DMS53 treated with DMSO at 0.1 percent for 48 hours (cell line): ENCODE measurements around the gene ADAM12.
"Not testable (repeated sequence)": the region's sequence is repeated elsewhere in the genome, so short reads cannot be mapped to it uniquely, and the experiment has no call there.

Source experiments
- DNase-seq: peaks from one replicate; lab custom pipeline; 2025; ENCODE audit not compliant: unreplicated experiment; lab: John Stamatoyannopoulos, UW

The ADAM12 gene

DNA sequence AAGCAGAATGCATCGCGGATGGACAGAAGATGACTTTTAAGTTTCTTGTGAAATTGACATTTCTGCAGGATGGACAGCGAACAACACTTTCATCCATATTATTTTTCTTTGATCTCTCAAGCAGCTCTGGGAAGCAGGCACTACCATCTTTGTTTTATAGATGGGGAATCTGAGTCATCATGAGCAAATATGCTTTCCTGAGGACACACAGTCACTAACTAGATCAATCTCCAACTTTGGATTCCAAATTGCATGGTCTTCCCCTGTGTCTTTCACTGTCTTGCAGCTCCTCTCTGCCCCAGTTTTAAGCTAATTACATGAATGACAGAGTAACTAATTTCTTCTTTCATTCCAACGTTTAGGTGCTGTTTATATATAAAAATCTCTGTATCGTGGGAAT, 201.5 kb downstream of the ADAM12 start:
- DNase-seq: peak; percentile 33

DNA sequence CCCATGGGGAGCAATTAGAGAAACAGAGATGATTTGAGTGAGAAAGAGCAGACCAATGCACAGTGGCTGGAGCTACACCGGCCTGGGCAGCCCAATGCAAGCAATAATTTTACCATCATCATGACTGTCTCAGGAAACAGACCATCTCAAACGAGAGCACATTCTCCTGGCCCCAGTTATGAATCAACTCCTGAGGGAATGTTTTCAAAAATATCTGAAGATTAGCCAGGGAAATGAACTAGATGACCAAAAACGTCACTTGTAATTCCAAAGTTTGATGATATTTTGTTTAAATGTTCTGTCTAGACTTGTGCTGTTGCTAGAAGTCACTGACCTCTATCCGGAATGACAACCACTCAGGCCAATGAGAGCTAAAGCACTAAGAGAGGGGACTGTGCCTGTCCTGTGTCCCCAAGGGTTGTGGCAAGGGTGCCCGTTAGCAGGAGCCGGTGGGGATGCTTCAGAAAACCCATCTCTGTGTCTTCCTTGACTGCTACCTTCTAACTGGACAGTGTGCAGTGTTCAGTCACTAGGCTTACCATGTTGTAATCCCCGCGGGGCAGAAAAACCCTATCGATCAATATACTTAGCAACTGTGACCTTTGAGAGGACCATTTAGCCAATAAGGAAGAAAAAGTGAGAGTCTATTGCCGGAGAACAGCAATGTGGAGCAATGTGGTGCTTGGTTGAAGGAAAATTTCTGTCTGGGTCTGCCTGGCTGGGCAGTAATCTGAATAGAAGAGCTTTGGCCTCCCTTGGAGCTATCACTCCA, 202.4 kb downstream of the ADAM12 start:
- DNase-seq: no peak

- no peak for DNase-seq
These were observed 206.7 kb downstream of the ADAM12 start for GRCh38 chr10:126181626-126182025.

DNA sequence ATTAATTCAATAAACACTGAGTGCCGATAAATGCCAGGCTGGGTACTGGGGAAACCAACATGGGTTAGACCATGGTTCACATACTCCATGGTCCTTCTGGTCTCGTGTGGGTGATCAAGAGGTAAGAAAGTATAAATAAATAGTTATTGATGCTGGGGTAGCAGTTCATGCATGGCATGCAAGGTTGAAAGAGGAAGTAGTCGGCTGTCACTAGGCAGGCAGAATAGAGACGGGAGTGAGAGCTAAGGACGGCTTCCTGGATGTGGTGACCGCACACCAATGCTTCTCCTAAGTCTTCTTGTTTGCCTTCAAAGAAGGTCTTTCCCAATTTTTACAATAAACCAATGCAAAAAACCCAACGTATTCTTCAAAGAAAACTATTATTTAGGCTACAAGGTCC, 208.6 kb downstream of the ADAM12 start:
- no peak for DNase-seq

DNA sequence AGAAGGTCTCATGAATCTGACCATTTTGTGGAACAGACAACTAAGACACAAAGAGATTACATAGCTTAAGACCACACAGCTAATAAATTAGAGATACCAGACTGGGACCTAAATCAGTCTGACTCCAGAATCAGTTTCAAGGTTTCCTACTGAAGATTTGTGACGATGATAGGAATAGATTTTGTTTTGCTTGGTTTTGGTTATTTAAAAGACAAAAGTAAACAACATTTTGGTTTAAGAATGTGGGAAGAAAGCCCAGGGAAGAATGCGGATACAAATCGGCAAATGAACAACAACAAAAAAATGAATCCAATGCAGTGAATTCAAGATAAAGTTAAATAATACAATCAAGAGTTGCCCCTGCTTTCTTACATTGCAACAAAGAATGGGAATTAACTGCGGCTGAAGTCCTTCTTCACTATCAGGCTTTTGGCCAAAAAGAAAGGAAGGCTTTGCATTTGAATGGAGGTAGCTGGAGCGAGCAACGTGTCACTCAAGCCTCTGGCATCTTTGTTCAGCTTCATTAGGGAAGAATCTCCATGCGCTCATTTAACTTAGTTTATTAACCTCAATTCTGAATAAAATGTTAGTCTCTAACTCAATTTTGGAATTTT, 210.8 kb downstream of the ADAM12 start:
- no peak for DNase-seq

GRCh38 chr10:126175641-126176262, 212.5 kb downstream of the ADAM12 start:
- no peak for DNase-seq

- not testable (repeated sequence) for DNase-seq
These were observed 215.5 kb downstream of the ADAM12 start for GRCh38 chr10:126172755-126173154.

- no peak for DNase-seq
These were observed 216.7 kb downstream of the ADAM12 start for GRCh38 chr10:126171555-126171954.

- no peak for DNase-seq
These were observed 217.5 kb downstream of the ADAM12 start for GRCh38 chr10:126170776-126171175.

DNA sequence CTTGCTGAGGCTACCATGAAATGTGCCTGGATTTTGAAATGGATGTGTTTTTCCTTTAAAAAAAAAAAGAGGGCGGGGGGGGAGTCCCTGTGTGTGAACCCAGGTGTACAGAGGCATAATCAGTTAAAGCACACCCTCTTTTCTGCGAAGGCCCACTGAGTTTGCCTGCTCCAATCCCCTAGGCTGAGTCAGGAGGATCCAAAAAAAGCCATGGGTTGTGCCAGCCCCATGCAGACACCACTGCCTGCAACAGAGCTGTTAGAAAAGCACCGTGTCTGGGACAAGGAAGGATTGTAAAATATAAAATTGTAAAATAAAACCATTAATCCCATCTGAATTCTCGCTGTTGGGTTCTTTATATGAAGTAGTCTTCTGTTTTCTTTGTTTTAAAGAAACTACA, 217.9 kb downstream of the ADAM12 start:
- DNase-seq: no peak

- DNase-seq: no peak
These were observed 218.4 kb downstream of the ADAM12 start for GRCh38 chr10:126169899-126170298.

DNA sequence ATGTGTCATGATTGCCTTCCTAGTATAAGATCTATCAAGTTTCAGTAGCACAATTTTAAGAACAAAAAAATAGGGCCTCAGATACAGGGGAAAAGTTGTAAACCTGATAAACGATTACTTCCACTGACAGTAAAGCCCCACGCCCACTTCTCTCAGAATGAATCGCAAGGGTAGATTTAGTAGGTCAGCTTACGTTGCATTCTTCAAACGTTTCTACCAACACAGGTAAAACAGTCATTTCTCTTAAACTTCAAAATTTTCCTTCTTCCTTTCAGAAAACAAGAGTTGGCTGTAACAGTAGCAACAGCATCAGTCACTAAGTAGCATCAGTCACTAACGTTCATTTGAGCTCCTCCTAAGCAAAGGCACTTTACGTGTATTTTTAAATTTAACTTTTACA, 221.5 kb downstream of the ADAM12 start:
- no peak for DNase-seq

DNA sequence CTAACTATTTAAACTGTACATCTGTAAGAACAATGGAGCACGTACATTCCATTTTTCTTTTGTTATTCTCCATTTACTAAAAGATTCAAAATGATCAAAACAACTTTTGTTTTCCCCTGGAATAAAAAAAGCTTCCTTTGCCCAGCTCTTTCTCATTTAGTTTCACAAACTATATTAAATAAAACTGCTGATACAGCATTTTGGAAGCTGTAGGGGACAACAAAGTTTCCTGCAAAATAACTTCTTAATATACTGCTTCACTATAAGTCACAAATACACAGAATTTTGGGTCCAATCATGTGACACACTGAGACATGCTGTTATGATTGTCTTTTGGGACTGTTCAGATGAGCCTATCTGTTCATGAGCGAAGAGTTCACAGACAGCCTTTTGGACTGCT, 222.4 kb downstream of the ADAM12 start:
- no peak for DNase-seq

DNA sequence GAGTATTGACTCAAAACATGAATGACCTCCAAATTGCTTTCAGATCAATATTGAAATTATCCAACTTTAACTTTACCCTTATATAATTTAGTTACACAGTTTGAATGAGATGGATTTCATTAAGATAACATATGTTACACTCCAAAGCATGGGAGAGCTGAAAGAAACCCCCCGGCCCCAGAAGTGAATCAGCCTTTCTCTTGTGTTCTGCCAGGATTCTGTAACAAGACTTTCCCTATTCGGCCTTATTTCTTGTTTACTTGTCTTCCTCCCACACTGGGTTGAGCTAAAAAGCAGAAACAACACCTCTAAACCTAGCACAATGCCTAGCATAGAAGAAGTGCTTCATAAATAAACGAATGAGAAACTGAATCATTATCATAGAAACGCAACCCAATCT, 224.8 kb downstream of the ADAM12 start:
- DNase-seq: no peak

DNA sequence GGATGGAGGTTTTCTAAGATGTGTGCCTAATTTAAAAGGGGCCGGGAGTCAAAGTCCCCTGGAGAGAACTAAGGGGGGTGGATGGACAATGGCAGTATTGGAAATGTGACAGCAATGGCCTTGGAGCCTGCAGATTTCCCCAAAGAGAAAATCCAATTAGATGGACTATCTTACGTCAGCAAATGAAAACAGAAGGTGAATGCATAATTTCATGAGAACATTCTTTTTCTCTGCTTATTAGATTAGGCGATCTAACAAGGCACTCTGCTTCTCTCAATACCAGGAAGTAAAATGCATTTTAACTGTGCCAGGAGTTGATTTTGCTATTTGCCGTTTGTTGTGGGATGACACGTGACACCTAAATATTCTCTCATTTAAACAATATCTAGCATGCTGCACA, 226.6 kb downstream of the ADAM12 start:
- DNase-seq: no peak

DNA sequence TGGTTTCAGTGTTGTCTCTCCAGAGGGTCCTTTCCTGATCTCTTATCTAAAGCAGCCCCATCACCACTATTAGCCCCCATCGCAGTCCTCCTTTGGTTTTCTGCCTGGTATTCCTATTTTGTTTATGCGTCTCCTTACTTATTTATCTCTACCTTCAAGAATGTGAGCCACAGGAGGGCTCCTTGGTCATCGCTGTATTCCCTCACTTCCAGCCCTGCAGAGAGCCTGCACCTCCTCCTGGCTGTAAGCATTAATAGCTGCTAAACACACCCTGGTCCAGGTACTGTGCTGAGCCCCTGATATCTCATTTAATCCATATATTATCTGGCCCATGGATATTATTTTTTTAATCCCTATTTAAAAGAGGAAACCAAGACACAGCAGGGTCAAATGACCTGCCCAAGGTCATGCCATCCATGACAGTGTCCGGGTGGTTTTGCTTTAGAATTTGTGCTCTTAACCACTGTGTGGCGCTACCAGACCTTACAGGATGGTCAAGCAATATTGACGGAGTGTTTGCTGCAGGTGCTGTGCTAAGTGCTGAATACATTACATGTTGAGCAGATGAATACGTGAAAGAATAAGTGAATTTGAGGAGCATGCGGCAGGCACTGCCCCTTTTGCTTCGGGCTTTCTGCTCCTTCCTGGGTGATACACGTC, 227.2 kb downstream of the ADAM12 start:
- peak; percentile 62 for DNase-seq

DNA sequence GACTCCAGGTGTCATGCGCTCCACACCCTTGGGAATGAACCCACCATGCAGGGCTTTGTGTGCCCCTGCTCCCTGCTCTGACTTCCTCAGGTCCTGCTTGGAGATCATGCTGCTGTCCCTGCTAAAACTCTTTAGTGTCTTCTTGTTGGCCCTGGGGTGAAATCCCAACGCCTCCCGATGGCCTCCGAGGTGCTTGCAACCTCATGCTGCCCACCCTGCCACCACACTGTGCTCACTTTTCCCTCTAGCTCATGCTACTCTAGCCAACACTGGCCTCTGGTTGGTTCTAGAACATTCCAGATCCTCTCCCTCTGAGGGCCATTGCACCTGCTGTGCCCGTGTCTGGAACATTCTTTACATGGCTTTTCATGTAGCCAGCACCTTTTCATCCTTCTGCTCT, 227.7 kb downstream of the ADAM12 start:
- DNase-seq: no peak

- no peak for DNase-seq
These were observed 230.0 kb downstream of the ADAM12 start for GRCh38 chr10:126158133-126158892.

- no peak for DNase-seq
These were observed 231.1 kb downstream of the ADAM12 start for GRCh38 chr10:126157189-126157588.

- no peak for DNase-seq
These were observed 231.8 kb downstream of the ADAM12 start for GRCh38 chr10:126156503-126156902.

- peak; percentile 89 for DNase-seq
These were observed 232.3 kb downstream of the ADAM12 start for GRCh38 chr10:126156012-126156411.
